ENCODE results near the gene TBPL2.
"Not testable (repeated sequence)": the region's sequence is repeated elsewhere in the genome, so short reads cannot be mapped to it uniquely, and the experiment has no call there.

The TBPL2 gene

DNA sequence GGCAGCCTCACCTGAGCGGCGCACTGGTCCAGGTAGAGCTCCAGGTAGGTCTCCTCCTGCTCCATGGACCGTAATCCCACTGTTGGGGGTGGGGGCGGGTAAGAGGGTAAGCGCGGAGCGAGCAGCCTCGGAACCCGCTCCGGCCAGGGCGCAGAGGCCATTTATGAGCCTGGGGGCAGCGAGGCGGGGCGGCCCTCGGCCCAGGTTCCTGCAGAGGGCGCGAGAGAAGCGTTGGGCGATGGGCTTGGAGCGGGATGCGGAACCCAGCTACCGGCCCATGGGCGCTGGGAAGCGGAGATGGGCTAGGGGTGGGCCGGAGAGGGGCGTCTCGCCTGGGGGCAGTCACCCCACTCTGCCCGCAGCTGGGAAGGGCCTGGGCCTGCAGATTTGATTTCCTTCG lies at the start of gene TBPL2:
Gene TBPL2 (minus strand): TSS at position 232 of the 400 bp plus-strand sequence. CDS start 167 bp downstream, at position 65.
- TF ChIP-seq, protein P1, sequence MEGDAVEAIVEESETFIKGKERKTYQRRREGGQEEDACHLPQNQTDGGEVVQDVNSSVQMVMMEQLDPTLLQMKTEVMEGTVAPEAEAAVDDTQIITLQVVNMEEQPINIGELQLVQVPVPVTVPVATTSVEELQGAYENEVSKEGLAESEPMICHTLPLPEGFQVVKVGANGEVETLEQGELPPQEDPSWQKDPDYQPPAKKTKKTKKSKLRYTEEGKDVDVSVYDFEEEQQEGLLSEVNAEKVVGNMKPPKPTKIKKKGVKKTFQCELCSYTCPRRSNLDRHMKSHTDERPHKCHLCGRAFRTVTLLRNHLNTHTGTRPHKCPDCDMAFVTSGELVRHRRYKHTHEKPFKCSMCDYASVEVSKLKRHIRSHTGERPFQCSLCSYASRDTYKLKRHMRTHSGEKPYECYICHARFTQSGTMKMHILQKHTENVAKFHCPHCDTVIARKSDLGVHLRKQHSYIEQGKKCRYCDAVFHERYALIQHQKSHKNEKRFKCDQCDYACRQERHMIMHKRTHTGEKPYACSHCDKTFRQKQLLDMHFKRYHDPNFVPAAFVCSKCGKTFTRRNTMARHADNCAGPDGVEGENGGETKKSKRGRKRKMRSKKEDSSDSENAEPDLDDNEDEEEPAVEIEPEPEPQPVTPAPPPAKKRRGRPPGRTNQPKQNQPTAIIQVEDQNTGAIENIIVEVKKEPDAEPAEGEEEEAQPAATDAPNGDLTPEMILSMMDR (IDR thresholded peaks at IDR 0.05; ENCODE audit: low read depth, low read length) = peak; percentile 32
- peak within 1 kb of the TSS in 1 of 2 donors; percentile 8 for H3K4me3 ChIP-seq (replicated peaks in 1 of 2; ENCODE audit: low read depth in 2 of 2, low read length in 2 of 2)
- DNase-seq (ENCODE audit: low read depth in 2 of 2) = no peak

DNA sequence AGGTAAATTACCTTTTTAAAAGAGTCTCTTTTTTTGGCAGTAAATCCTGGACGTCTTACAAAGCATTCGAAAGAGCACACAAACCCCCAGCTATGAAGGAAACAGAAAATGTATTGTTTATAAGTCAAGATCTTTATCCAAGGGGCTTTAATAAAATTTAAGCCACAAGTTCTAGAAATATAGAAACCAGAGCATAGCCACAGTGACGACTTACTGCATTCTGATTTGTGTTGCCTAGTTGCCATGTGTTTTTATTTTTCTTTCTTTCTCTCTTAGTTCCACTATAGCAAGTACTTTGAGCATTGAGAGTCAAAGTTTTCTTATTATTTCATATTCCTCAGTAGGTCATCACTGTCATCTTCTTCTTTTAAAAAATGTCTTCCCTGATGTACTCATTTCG lies 47.8 kb upstream of the TBPL2 start:
- TF ChIP-seq, protein P1 (IDR thresholded peaks at IDR 0.05; ENCODE audit: low read depth, low read length) = no peak
- no peak overlapping the region for H3K4me3 ChIP-seq (replicated peaks in 1 of 2; ENCODE audit: low read depth in 2 of 2, low read length in 2 of 2)
- DNase-seq (ENCODE audit: low read depth in 2 of 2) = no peak

DNA sequence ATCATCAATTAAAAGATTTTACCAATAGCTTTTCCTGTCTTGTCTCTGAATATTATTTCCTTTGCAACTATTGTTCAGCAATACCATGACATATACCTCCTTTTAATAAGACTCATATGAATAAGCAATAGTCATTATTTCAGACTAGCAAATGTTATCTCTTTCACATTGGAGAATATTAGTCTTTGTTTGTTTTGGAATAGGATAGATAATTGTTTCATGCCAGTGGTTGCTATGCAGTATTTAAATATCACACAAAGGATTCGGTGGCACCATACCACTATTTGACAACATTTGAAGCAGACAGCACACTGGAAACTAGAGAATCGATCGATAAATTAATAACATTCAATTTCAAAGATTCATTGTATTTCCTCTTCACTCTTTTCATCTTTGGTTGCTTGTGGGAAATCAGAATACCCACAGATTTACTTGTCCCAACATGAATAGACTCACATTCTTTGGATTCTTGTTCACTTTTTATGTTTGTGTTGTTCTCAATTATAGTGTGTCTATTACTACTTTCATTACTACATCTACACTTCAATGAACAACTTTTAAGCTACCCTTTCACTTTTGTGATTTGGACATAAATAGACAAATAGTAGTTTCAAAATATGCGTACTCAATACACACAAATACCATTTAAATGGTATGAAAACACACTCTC lies 42.7 kb upstream of the TBPL2 start:
- no peak overlapping the region for H3K4me3 ChIP-seq (replicated peaks in 1 of 2; ENCODE audit: low read depth in 2 of 2, low read length in 2 of 2)
- no peak for DNase-seq (ENCODE audit: low read depth in 2 of 2)
- TF ChIP-seq, protein P1 (IDR thresholded peaks at IDR 0.05; ENCODE audit: low read depth, low read length) = no peak

DNA sequence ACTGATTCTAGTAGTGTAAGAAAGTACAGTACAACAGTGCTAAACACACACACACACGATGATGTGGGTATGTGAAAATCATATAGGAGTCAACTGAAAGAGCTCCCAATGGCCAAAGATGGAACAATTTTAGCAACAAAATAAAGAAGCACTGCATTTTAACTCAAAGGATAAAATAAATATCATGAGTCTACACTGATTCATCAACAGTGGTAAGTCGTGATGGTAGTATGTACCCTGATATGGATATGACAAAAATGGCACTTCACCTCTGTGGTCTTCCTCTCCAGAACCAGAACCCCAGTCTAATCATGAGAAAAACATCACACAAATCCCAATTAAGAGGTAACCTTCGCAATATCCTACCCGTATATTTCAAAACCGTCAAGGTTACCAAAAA lies 41.4 kb upstream of the TBPL2 start:
- TF ChIP-seq, protein P1 (IDR thresholded peaks at IDR 0.05; ENCODE audit: low read depth, low read length) = no peak
- no peak for DNase-seq (ENCODE audit: low read depth in 2 of 2)
- no peak overlapping the region for H3K4me3 ChIP-seq (replicated peaks in 1 of 2; ENCODE audit: low read depth in 2 of 2, low read length in 2 of 2)

DNA sequence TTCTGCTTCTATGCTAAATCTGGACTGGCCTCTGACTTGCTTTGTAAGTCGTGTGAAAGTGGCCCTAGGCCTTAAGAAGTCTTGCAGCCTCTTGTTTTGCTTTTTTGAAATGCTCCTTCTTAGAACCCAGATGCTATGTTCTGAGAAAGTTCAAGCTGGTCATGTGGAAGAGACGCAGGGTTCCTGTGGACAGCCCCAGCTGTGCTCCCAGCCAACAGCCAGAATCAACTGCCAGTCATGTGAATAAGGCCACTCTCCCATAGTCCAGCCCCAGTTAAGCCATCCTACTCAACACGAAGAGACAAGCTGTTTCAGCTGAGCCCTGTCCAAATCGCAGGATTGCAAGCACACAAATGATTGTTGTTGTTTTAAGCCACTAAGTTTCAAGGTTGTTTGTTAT lies 37.3 kb upstream of the TBPL2 start:
- DNase-seq (ENCODE audit: low read depth in 2 of 2) = peak; percentile 2 to 18
- no peak overlapping the region for H3K4me3 ChIP-seq (replicated peaks in 1 of 2; ENCODE audit: low read depth in 2 of 2, low read length in 2 of 2)
- TF ChIP-seq, protein P1 (IDR thresholded peaks at IDR 0.05; ENCODE audit: low read depth, low read length) = no peak

DNA sequence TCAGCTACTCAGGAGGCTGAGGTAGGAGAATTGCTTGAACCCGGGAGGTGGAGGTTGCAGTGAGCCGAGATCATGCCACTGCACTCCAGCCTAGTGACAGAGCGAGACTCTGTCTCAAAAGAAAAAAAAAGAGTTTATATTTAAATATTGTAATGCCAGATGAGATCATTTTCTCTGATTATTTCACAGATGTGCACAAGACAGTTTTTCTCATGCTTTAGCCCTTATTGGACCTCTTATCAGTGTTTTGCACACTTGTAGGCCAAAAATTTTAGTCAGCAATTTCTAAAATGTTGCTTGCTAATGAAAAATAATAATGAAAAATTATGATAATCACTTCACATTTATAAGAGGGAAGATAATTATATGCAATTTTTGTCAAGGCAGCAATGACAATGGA lies 36.0 kb upstream of the TBPL2 start:
- not testable (repeated sequence) for H3K4me3 ChIP-seq (replicated peaks in 1 of 2; ENCODE audit: low read depth in 2 of 2, low read length in 2 of 2); DNase-seq (ENCODE audit: low read depth in 2 of 2)

DNA sequence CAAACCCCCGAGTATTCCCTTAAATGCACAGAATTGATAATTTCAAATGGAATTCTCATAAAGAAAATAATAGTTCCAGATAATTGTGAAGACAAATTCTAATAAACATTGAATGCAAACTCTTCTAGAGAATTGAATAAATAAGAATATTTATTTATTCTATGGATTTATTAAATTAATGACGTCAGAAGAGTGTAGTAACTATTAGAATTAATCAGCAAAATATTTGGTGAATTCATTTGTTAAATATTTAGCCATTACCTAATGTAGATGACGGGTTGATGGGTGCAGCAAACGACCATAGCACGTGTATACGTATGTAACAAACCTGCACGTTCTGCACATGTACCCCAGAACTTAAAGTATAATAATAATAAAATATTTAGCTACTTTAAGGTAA lies 33.4 kb upstream of the TBPL2 start:
- TF ChIP-seq, protein P1 (IDR thresholded peaks at IDR 0.05; ENCODE audit: low read depth, low read length) = no peak
- no peak overlapping the region for H3K4me3 ChIP-seq (replicated peaks in 1 of 2; ENCODE audit: low read depth in 2 of 2, low read length in 2 of 2)
- no peak for DNase-seq (ENCODE audit: low read depth in 2 of 2)
